NCI-H2107 (cell line): ENCODE results near the gene PCDHGA1.
"Not testable (repeated sequence)": the region's sequence is repeated elsewhere in the genome, so short reads cannot be mapped to it uniquely, and the experiment has no call there.

Experiments used
- DNase-seq: peaks from one replicate; lab custom pipeline; 2025; lab: John Stamatoyannopoulos, UW

PCDHGA1 gene

DNA sequence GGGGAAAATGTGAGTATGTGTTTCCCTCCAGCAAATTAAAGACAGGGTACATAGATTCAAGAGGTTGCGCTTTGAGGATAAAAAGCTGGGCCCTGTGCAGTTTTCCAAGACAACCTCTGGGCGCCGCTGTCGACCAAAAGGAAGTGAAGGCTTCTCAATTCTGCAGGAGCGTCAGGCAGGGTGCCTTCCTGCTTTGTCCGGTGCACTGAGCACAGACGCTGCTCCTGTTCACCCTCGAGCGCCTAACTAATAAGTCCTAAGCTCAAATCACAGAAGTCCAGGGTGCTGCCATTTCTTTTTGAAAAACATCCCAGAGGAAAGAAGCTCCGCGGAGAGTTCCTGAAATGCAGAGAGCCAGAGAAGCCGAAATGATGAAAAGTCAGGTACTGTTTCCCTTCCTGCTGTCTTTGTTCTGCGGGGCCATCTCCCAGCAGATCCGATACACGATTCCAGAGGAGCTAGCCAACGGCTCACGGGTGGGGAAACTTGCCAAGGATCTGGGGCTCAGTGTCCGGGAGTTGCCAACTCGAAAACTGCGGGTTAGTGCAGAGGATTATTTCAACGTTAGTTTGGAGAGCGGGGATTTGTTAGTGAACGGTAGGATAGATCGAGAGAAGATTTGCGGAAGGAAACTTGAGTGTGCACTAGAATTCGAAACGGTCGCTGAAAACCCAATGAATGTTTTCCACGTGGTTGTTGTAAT lies 19.8 kb downstream of the PCDHGA1 start, which contains the start of gene PCDHGB1:
Gene PCDHGB1 (plus strand): TSS at position 183 of the 703 bp plus-strand sequence. CDS start 162 bp downstream, at position 345.
- no peak for DNase-seq

DNA sequence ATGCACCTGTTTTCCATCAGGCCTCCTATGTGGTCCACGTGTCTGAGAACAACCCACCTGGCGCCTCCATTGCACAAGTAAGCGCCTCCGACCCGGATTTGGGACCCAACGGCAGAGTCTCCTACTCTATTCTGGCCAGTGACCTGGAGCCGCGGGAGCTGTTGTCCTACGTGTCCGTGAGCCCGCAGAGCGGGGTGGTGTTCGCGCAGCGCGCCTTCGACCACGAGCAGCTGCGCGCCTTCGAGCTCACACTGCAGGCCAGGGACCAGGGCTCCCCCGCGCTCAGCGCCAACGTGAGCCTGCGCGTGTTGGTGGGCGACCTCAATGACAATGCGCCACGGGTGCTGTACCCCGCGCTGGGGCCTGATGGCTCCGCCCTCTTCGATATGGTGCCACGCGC lies 21.3 kb downstream of the PCDHGA1 start:
- DNase-seq = no peak

DNA sequence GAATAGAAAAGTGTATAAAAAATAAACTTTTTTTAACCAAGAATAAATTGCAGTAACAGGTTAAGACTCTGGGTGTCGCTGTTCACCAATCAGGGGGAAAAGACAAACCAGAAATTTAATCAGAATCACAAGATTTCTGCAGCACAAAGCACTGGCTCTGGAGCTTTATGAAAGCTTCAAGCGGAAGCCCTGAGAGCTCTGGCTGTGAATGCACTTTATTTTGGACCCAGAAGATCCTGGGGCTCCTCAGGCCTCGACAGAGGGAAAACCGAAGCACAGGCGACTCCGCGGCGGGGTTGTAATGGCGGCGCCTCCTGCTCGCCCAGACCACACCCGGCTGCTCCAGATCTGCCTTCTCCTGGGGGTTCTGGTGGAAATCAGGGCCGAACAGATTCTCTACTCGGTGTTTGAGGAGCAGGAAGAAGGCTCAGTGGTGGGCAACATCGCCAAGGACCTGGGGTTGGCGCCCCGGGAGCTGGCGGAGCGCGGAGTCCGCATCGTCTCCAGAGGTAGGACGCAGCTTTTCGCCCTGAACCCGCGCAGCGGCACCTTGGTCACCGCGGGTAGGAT lies 24.7 kb downstream of the PCDHGA1 start, which contains the start of gene PCDHGA4:
Gene PCDHGA4 (plus strand): TSS at position 122 of the 570 bp plus-strand sequence. CDS start 87 bp downstream, at position 209.
- no peak for DNase-seq

DNA sequence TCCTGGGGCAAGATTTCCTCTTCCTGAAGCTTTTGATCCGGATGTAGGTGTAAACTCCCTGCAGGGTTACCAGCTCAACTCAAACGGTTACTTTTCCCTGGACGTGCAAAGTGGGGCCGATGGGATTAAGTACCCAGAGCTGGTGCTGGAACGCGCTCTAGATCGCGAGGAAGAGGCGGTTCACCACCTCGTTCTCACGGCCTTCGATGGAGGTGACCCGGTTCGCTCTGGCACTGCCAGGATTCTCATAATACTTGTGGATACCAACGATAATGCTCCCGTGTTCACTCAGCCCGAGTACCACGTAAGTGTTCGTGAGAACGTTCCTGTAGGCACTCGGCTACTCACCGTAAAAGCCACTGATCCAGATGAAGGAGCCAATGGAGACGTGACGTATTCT lies 25.3 kb downstream of the PCDHGA1 start:
- DNase-seq = no peak

DNA sequence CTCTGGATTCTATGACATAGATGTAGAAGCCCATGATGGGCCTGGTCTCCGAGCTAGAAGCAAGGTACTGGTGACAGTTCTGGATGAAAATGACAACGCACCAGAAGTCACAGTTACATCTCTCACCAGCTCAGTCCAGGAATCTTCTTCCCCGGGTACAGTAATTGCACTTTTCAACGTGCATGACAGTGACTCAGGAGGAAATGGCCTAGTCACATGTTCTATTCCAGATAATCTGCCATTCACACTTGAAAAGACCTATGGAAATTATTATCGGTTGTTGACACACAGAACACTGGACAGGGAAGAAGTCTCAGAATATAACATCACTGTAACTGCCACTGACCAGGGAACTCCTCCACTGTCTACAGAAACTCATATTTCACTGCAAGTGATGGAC lies 25.8 kb downstream of the PCDHGA1 start:
- DNase-seq = no peak

DNA sequence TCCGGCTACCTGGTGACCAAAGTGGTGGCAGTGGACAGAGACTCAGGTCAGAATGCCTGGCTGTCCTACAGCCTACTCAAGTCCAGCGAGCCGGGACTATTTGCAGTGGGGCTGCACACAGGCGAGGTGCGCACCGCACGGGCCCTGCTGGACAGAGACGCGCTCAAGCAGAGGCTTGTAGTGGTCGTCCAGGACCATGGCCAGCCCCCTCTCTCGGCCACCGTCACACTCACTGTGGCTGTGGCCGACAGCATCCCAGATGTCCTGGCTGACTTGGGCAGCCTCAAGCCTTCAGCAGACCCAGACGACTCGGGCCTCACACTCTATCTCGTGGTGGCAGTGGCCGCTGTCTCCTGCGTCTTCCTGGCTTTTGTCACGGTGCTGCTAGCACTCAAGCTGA lies 26.6 kb downstream of the PCDHGA1 start:
- no peak for DNase-seq

DNA sequence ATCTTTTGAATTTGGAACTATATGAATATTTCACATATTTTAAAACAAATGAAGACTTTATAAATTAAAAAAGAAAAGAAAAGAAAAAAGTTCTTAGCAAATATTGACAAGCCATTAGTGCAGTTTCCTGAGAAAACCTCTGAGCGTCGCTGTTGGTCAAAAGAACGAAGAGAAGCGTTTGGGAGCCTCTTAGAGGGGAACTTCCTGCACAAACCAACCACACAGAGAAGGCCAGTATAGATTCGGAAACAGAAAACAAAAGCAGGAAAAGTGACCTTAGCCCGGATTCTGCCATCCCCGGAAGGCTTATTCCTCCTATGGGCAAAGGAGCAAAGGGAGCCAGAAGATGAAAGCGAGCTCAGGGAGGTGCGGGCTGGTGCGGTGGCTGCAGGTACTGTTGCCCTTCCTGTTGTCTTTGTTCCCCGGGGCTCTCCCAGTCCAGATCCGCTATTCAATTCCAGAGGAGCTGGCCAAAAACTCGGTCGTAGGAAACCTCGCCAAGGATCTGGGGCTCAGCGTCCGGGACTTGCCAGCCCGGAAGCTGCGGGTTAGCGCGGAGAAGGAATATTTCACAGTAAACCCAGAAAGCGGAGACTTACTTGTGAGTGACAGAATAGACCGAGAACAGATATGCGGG lies 29.6 kb downstream of the PCDHGA1 start, which contains the start of gene PCDHGB2:
Gene PCDHGB2 (plus strand): TSS at position 205 of the 637 bp plus-strand sequence. CDS start 142 bp downstream, at position 347.
- no peak for DNase-seq

DNA sequence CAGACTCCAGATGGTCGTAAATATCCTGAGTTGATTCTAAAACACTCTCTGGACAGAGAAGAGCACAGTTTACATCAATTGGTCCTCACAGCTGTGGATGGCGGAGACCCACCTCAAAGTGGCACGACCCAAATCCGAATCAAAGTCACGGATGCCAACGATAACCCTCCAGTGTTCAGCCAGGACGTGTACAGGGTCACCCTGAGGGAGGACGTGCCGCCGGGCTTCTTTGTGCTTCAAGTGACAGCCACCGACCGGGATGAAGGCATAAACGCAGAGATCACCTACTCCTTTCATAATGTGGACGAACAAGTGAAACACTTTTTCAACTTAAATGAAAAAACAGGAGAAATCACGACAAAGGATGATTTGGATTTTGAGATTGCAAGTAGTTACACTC lies 30.4 kb downstream of the PCDHGA1 start:
- no peak for DNase-seq

DNA sequence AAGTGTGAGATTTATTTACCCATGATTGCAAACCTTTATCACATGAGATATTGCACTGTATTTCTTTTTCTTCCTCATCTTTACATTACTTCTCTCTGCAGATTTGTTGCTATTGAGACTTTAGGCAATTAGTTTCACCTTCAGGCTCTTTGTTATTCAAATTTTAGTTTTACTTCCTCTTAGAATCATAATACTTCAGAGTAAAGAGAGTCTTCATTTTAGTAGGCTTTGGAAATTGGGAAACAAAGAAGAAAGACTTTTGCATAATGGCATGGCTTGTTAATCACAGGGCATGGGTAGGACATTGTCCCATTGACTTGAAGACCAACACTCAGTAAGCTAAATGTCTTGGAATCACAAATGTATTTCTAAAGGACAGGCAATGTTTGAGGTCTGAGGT lies 32.4 kb downstream of the PCDHGA1 start:
- DNase-seq = no peak

DNA sequence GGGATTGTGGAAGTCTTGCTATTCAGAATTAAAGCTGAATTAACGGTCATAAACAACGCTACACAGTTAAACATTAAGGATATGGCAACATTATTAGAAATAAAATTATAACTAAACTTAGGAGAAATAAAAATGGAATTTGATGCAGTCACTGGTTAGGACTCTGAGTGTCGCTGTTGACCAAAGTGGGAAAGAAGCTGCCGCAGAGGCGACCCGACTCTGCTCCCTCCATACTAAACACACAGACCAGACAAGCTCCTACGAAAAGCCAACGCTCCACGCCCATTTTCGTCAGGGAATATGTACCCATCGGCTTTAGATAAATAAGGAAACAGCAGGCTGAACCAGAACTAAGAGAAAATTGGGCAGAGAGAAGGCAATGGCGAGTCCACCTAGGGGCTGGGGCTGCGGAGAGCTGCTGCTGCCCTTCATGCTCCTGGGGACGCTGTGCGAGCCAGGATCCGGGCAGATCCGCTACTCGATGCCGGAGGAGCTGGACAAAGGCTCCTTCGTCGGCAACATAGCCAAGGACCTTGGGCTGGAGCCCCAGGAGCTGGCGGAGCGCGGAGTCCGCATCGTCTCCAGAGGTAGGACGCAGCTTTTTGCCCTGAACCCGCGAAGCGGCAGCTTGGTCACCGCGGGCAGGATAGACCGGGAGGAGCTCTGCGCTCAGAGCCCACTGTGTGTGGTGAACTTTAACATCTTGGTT lies 33.8 kb downstream of the PCDHGA1 start, which contains the start of gene PCDHGA5:
Gene PCDHGA5 (plus strand): TSS at position 211 of the 709 bp plus-strand sequence. CDS start 169 bp downstream, at position 380.
- DNase-seq = no peak

DNA sequence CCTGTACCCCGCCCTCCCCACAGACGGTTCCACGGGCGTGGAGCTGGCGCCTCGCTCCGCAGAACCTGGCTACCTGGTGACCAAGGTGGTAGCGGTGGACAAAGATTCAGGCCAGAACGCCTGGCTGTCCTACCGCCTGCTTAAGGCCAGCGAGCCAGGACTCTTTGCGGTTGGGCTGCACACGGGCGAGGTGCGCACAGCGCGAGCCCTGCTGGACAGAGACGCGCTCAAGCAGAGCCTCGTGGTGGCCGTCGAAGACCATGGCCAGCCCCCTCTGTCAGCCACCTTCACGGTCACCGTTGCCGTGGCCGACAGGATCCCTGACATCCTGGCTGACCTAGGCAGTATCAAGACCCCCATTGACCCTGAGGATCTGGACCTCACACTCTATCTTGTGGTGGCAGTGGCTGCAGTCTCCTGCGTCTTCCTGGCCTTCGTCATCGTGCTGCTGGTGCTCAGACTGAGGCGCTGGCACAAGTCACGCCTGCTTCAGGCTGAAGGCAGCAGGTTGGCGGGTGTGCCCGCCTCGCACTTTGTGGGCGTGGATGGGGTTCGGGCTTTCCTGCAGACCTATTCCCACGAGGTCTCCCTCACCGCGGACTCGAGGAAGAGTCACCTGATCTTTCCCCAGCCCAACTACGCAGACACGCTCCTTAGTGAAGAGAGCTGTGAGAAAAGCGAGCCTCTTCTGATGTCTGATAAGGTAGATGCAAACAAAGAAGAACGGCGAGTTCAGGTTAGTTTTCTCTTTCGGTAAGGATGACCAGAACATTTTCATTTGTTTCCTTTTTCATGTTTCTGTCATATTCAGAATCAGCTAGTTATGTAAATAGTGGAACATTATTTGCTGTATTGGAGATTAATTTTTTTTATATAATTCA lies 35.9 kb downstream of the PCDHGA1 start:
- no peak for DNase-seq

DNA sequence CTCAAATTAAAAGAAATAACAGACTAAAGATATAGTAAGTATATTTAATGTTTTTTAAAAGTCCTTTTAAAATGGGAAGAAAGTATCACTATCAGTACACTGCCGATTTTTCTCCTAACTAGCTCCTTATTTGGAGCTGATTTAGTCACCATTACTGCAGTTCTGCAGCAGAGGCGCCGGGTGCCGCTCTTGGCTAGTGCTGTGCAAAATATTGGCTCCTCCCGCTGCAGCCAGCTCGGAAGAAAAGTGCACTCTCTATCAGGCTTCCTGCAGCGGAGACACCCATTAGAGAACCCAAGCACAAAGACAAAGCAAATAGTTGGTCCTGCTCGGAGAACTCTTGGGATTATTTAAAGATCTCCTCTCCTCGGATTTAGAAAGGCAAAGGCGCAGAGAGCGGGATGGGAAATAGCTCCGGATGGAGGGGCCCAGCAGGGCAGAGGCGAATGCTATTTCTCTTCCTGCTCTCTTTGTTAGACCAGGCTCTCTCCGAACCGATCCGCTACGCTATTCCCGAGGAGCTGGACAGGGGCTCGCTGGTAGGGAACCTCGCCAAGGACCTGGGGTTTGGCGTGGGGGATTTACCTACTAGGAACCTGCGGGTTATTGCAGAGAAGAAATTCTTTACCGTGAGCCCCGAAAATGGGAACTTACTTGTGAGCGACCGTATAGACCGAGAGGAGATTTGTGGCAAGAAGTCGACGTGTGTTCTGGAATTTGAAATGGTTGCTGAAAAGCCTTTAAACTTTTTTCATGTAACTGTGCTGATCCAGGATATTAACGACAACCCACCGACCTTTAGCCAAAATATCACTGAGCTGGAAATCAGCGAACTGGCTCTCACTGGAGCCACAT lies 39.9 kb downstream of the PCDHGA1 start, which contains the start of gene PCDHGB3:
Gene PCDHGB3 (plus strand): TSS at position 249 of the 855 bp plus-strand sequence. CDS start 153 bp downstream, at position 402.
- DNase-seq = no peak

DNA sequence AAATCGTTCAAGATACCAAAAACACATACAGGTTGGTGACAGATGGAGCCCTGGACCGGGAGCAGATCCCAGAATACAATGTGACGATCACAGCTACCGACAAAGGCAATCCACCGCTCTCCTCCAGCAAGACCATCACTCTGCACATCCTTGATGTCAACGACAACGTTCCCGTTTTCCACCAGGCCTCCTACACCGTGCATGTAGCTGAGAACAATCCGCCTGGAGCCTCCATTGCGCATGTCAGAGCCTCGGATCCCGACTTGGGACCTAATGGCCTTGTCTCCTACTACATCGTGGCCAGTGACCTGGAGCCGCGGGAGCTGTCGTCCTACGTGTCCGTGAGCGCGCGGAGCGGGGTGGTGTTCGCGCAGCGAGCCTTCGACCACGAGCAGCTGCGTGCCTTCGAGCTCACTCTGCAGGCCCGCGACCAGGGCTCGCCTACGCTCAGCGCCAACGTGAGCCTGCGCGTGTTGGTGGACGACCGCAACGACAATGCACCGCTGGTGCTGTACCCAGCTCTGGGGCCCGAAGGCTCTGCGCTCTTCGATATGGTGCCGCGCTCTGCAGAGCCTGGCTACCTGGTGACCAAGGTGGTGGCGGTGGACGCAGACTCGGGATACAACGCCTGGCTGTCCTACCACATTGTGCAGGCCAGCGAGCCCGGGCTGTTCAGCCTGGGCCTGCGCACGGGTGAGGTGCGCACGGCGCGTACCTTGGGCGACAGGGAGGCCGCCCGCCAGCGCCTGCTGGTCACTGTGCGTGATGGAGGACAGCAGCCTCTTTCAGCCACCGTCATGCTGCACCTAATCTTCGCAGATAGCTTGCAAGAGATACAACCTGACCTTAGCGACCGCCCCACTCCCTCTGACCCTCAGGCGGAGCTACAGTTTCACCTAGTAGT lies 41.5 kb downstream of the PCDHGA1 start:
- DNase-seq = no peak

DNA sequence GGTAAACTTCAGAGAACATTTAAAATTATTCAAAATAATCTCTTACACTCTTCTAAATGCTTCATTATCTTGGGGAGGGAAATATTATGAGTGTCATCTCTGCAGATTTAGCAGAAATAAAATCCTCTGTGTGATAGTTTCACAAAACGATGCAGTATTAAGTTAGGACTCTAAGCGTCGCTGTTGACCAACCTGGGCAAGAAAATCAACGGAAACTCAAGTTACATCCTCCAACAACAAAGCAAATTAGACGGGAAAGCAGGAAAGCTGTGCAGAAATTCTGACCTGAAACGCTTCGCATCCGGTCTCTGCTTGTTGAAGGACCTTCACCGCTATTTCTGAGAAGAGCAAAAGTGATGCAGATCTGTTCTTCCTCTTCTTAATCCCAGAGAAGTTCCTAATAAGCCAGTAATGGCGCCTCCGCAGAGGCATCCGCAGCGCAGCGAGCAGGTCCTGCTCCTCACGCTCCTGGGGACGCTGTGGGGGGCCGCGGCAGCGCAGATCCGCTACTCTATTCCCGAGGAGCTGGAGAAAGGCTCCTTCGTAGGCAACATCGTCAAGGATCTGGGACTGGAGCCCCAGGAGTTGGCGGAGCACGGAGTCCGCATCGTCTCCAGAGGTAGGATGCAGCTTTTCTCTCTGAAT lies 43.5 kb downstream of the PCDHGA1 start, which contains the start of gene PCDHGA6:
Gene PCDHGA6 (plus strand): TSS at position 219 of the 645 bp plus-strand sequence. CDS start 193 bp downstream, at position 412.
- no peak for DNase-seq

DNA sequence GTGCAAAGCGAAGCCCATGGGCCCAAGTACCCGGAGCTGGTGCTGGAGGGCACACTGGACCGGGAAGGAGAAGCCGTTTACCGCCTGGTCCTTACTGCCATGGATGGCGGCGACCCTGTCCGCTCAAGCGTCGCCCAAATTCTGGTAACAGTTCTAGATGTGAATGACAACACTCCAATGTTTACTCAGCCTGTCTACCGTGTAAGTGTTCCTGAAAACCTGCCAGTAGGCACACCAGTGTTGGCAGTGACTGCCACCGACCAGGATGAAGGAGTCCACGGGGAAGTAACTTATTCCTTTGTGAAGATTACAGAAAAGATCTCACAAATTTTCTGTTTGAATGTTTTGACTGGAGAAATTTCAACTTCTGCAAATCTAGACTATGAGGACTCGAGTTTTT lies 44.3 kb downstream of the PCDHGA1 start:
- DNase-seq = no peak

DNA sequence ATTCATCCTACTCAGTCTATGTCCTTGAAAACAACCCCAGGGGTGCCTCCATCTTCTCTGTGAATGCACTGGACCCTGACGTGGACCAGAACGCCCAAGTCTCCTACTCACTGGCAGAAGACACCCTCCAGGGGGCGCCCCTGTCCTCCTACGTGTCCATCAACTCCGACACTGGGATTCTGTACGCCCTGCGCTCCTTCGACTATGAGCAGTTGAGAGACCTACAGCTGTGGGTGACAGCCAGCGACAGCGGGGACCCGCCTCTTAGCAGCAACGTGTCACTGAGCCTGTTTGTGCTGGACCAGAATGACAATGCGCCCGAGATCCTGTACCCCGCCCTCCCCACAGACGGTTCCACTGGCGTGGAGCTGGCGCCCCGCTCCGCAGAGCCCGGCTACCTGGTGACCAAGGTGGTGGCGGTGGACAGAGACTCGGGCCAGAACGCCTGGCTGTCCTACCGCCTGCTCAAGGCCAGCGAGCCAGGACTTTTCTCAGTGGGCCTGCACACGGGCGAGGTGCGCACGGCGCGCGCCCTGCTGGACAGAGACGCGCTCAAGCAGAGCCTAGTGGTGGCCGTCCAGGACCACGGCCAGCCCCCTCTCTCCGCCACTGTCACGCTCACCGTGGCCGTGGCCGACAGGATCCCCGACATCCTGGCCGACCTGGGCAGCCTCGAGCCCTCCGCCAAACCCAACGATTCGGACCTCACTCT lies 45.3 kb downstream of the PCDHGA1 start:
- DNase-seq = not testable (repeated sequence)

DNA sequence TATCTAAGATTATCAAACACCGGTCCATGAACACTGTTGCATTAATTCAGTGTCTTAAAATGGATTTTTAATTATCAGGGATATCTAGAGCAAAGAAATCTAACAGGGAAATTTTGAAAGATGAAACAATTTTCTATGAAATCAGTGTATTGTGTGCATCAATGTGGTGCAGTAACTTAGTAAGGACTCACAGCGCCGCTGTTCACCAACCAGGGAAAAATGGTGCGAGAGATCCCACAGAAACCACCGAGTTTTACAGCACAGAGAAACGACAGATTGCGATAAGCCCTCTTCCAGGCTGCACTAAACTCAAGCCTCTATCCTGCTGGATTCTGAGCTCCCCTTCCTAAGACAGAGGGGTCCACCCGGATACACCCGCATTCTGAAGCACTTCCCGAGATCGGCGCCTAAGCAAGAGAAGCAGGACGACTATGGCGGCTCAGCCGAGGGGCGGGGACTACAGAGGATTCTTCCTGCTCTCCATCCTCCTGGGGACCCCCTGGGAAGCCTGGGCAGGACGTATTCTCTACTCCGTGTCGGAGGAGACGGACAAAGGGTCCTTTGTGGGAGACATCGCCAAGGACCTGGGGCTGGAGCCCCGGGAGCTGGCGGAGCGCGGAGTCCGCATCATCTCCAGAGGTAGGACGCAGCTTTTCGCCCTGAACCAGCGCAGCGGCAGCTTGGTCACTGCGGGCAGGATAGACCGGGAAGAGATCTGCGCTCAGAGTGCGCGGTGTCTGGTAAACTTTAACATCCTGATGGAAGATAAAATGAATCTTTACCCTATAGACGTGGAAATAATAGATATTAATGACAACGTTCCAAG lies 52.4 kb downstream of the PCDHGA1 start, which contains the start of gene PCDHGA7:
Gene PCDHGA7 (plus strand): TSS at position 274 of the 826 bp plus-strand sequence. CDS start 158 bp downstream, at position 432.
- no peak for DNase-seq
